GM12878 (cell line): ENCODE results near the gene NGB. TPM values are rescaled to one million over a fixed set of nuclear protein-coding genes. Genes with fewer than 3 reads are reported as not detected.

Experiments
- ATAC-seq: fragments of 200-7000 bp; cut with Tn5 transposase; 3 replicates; pipeline ENCODE4 v1.9.1; 2020; ENCODE audit warnings: mild to moderate bottlenecking, moderate library complexity
- BruUV-seq: library from RNA; stranded (reverse); fragments of 400-500 nt; replicated peaks from 2 replicates; lab custom pipeline; 2021; lab: Mats Ljungman, UMichigan
- CTCF ChIA-PET: fragments of 300-600 bp; sonication (Branson Sonifier 250); formaldehyde crosslinking; extraction: SDS; loops from one replicate; lab custom pipeline; 2021; ENCODE audit warnings: inconsistent platforms; lab: Yijun Ruan, JAX
- POLR2A ChIA-PET: fragments of 350-600 bp; formaldehyde crosslinking; extraction: SDS; loops from one replicate; lab custom pipeline; 2021; ENCODE audit warnings: inconsistent platforms; lab: Charles Lee
- RAD21 ChIA-PET: fragments of 300-600 bp; sonication (Branson Sonifier 250); formaldehyde crosslinking; loops from one replicate; lab custom pipeline; 2023; ENCODE audit warnings: antibody characterized with exemption; ENCODE audit not compliant: unreplicated experiment; lab: Charles Lee
- SMC1A ChIA-PET: fragments of 300-600 bp; sonication (Branson Sonifier 250); formaldehyde crosslinking; loops from one replicate; lab custom pipeline; 2023; ENCODE audit not compliant: unreplicated experiment, uncharacterized antibody; lab: Charles Lee
- DNase-seq: peaks from one replicate; pipeline ENCODE4 v3.0.0-alpha.2; 2011; ENCODE audit warnings: low read depth, low spot score
- FAIRE-seq: peaks from 3 replicates; lab custom pipeline; 2011; peaks lifted over from hg19 to GRCh38; lab: Jason Lieb, UNC
- H2AFZ ChIP-seq: 2 replicates; pipeline ENCODE4 v1.6.0; 2011; ENCODE audit warnings: low read depth, low read length, control low read depth; ENCODE audit not compliant: control insufficient read depth
- H3K27ac ChIP-seq: 2 replicates; pipeline ENCODE4 v1.5.1; 2011; ENCODE audit warnings: control low read depth; ENCODE audit not compliant: control insufficient read depth, insufficient read depth
- H3K27me3 ChIP-seq, 2 experiments: replicated peaks in 1 of 2; 2 replicates each; pipeline versions ENCODE4 v1.6.0 to v1.6.1; 2011; ENCODE audit warnings: low read length in 1 of 2; ENCODE audit not compliant: control insufficient read depth in 2 of 2, insufficient read depth in 2 of 2
- H3K36me3 ChIP-seq, 2 experiments: 2 replicates each; pipeline ENCODE4 v1.5.1; 2011; ENCODE audit warnings: low read length in 1 of 2; ENCODE audit not compliant: control insufficient read depth in 2 of 2, insufficient read depth in 2 of 2
- H3K4me1 ChIP-seq: 2 replicates; pipeline ENCODE4 v1.6.1; 2011; ENCODE audit warnings: mild to moderate bottlenecking, low read length, moderate library complexity, mixed read lengths; ENCODE audit not compliant: control insufficient read depth, insufficient read depth
- H3K4me2 ChIP-seq: 2 replicates; pipeline ENCODE4 v1.6.0; 2011; ENCODE audit warnings: control low read depth; ENCODE audit not compliant: control insufficient read depth, insufficient read depth
- H3K4me3 ChIP-seq: fragments of 200-600 bp; sonication (generic); 2 replicates; pipeline ENCODE4 v1.5.1; 2016
- H3K79me2 ChIP-seq: 2 replicates; pipeline ENCODE4 v1.6.0; 2011; ENCODE audit warnings: low read length; ENCODE audit not compliant: control insufficient read depth, insufficient read depth
- H3K9ac ChIP-seq: 2 replicates; pipeline ENCODE4 v1.8.0; 2011; ENCODE audit warnings: low read length, control low read depth, mixed read lengths; ENCODE audit not compliant: control insufficient read depth, insufficient read depth
- H3K9me3 ChIP-seq: replicated peaks from 3 replicates; pipeline ENCODE4 v1.5.1; 2011; ENCODE audit warnings: mild to moderate bottlenecking, low read length; ENCODE audit not compliant: control insufficient read depth, insufficient read depth
- H4K20me1 ChIP-seq: 2 replicates; pipeline ENCODE4 v1.6.0; 2011; ENCODE audit not compliant: control insufficient read depth, insufficient read depth
- ATF2 ChIP-seq: IDR thresholded peaks from 2 replicates; pipeline ENCODE4 v1.6.1; 2012; ENCODE audit warnings: low read length, inconsistent platforms
- BMI1 ChIP-seq: fragments of 450-650 bp; IDR thresholded peaks from 2 replicates; pipeline ENCODE4 v1.6.1; 2016; ENCODE audit warnings: mild to moderate bottlenecking, moderate library complexity, borderline replicate concordance
- ESRRA ChIP-seq: IDR thresholded peaks from 2 replicates; pipeline ENCODE4 v1.6.1; 2012; ENCODE audit warnings: mild to moderate bottlenecking, low read length, improper control_type of control experiment
- KAT2A ChIP-seq: conservative IDR thresholded peaks from 2 replicates; pipeline ENCODE4 v1.6.1; 2011; ENCODE audit warnings: low read depth, low read length; ENCODE audit not compliant: control insufficient read depth
- MEF2B ChIP-seq: fragments of 450-650 bp; IDR thresholded peaks from 2 replicates; pipeline ENCODE4 v1.6.1; 2018; ENCODE audit warnings: mild to moderate bottlenecking, moderate library complexity; ENCODE audit not compliant: partially characterized antibody, poor library complexity, severe bottlenecking
- POLR2AphosphoS2 ChIP-seq: IDR thresholded peaks from 2 replicates; pipeline ENCODE4 v1.6.1; 2011; ENCODE audit warnings: low read depth, mild to moderate bottlenecking, low read length, improper control_type of control experiment, moderate library complexity
- RCOR1 ChIP-seq: conservative IDR thresholded peaks from 2 replicates; pipeline ENCODE4 v1.6.1; 2012; ENCODE audit warnings: low read depth, low read length, improper control_type of control experiment
- RELB ChIP-seq: fragments of 450-650 bp; IDR thresholded peaks from 2 replicates; pipeline ENCODE4 v1.6.1; 2017; ENCODE audit warnings: low read depth, mild to moderate bottlenecking, moderate library complexity
- SUZ12 ChIP-seq: fragments of 200-600 bp; sonication (generic); IDR thresholded peaks from one replicate; pipeline ENCODE4 v1.6.1; 2018; ENCODE audit warnings: antibody characterized with exemption, mild to moderate bottlenecking; ENCODE audit not compliant: unreplicated experiment
- YBX1 ChIP-seq: fragments of 450-650 bp; IDR thresholded peaks from 2 replicates; pipeline ENCODE4 v1.6.1; 2016; ENCODE audit warnings: antibody characterized with exemption
- ZNF24 ChIP-seq: fragments of 450-650 bp; IDR thresholded peaks from 2 replicates; pipeline ENCODE4 v1.6.1; 2017; ENCODE audit warnings: antibody characterized with exemption, mild to moderate bottlenecking
- ZSCAN29 ChIP-seq: fragments of 450-650 bp; IDR thresholded peaks from 2 replicates; pipeline ENCODE4 v1.6.1; 2017; ENCODE audit warnings: mild to moderate bottlenecking, moderate library complexity
- WGBS: methylation state at CpG from one replicate; pipeline ENCODE4 v1.1.6; 2016; ENCODE audit warnings: low lambda C conversion rate; ENCODE audit not compliant: insufficient replicate concordance, insufficient coverage; ENCODE audit errors: missing lambda C conversion rate; 5-methylcytosine and 5-hydroxymethylcytosine counted together
- in situ Hi-C: fragments of 300-500 bp; cut with MboI; formaldehyde crosslinking; loops from 9 replicates; pipeline ENCODE4 v1.14.3; 2018; ENCODE audit warnings: mixed read lengths
- intact Hi-C: fragments of 100-400 bp; cut with micrococcal nuclease; formaldehyde crosslinking; loops from one replicate; pipeline ENCODE4 v1.14.2; 2022; ENCODE audit not compliant: unreplicated experiment
- polyA plus RNA-seq, 11 experiments: library from polyadenylated mRNA; depleted of rRNA in 4 of 11; unstranded in 6 of 11; stranded (reverse) in 5 of 11; fragments of >200 nt; fragmentation: Nextera tagmentation in 4 of 11; fragmentation: Illumina TruSeq in 1 of 11; extraction: Ambion mirVana in 4 of 11; extraction: Trizol in 1 of 11; gene quantifications; 1 replicate in 1 of 11; 2 replicates in 10 of 11; pipeline versions ENCODE4 v1.2.1 to v1.2.3, GENCODE V29; 2011 to 2016; ENCODE audit warnings: inconsistent platforms in 2 of 11, missing spikeins in 2 of 11, low read depth in 1 of 11
- total RNA-seq, 4 experiments: library from RNA; depleted of rRNA in 3 of 4; stranded (reverse); fragments of >200 nt in 3 of 4; fragmentation: Illumina TruSeq in 1 of 4; extraction: Trizol in 1 of 4; gene quantifications; 2 replicates each; pipeline versions ENCODE4 v1.2.1 to v1.2.3, GENCODE V29; 2013 to 2021
- TF ChIP-seq, protein P1 (sequence below): IDR thresholded peaks from 2 replicates; pipeline ENCODE4 v1.6.1; 2012; ENCODE audit warnings: mild to moderate bottlenecking, low read depth, low read length
- TF ChIP-seq, protein P2 (sequence below): fragments of 450-650 bp; formaldehyde crosslinking; IDR thresholded peaks from 2 replicates; pipeline ENCODE4 v1.4.0; 2020; ENCODE audit warnings: mild to moderate bottlenecking, moderate library complexity

Gene NGB
- total and polyA plus RNA-seq, 10 of the 15 experiments (the other 5 are each of a cell fraction or from before 2014, with no cell fraction given), result 0.19 TPM; not detected in 9

GRCh38 chr14:77309131-77309530 lies 38.1 kb upstream of the NGB start:
- POLR2A ChIA-PET, result no interaction called here

More at GRCh38 chr14:77309131-77309530, 38.1 kb upstream of the NGB start:
- no peak overlapping the region for H3K27ac ChIP-seq
- no peak overlapping the region for H3K4me2 ChIP-seq
- H3K27me3 ChIP-seq, result no peaks in the 10 kb centered on the region
- in situ Hi-C loops, result no loop called here
- CTCF ChIA-PET, result interaction anchor here (0.6 to 1.4 kb wide), 4 partner anchors 10 to 160 kb away, joined by 3 read pairs; no protein-coding TSS in a partner anchor
- DNase-seq (no peak), FAIRE-seq (peak; percentile 49), ATAC-seq (no peak)
- TF ChIP-seq ESRRA (no peak), MEF2B (no peak), RELB (no peak), SUZ12 (no peak), ZSCAN29 (no peak), YBX1 (no peak), KAT2A (no peak), ATF2 (no peak), ZNF24 (no peak), BMI1 (no peak), POLR2AphosphoS2 (no peak), RCOR1 (no peak)
- TF ChIP-seq, protein P1, sequence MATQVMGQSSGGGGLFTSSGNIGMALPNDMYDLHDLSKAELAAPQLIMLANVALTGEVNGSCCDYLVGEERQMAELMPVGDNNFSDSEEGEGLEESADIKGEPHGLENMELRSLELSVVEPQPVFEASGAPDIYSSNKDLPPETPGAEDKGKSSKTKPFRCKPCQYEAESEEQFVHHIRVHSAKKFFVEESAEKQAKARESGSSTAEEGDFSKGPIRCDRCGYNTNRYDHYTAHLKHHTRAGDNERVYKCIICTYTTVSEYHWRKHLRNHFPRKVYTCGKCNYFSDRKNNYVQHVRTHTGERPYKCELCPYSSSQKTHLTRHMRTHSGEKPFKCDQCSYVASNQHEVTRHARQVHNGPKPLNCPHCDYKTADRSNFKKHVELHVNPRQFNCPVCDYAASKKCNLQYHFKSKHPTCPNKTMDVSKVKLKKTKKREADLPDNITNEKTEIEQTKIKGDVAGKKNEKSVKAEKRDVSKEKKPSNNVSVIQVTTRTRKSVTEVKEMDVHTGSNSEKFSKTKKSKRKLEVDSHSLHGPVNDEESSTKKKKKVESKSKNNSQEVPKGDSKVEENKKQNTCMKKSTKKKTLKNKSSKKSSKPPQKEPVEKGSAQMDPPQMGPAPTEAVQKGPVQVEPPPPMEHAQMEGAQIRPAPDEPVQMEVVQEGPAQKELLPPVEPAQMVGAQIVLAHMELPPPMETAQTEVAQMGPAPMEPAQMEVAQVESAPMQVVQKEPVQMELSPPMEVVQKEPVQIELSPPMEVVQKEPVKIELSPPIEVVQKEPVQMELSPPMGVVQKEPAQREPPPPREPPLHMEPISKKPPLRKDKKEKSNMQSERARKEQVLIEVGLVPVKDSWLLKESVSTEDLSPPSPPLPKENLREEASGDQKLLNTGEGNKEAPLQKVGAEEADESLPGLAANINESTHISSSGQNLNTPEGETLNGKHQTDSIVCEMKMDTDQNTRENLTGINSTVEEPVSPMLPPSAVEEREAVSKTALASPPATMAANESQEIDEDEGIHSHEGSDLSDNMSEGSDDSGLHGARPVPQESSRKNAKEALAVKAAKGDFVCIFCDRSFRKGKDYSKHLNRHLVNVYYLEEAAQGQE, result no peak
- TF ChIP-seq, protein P2, sequence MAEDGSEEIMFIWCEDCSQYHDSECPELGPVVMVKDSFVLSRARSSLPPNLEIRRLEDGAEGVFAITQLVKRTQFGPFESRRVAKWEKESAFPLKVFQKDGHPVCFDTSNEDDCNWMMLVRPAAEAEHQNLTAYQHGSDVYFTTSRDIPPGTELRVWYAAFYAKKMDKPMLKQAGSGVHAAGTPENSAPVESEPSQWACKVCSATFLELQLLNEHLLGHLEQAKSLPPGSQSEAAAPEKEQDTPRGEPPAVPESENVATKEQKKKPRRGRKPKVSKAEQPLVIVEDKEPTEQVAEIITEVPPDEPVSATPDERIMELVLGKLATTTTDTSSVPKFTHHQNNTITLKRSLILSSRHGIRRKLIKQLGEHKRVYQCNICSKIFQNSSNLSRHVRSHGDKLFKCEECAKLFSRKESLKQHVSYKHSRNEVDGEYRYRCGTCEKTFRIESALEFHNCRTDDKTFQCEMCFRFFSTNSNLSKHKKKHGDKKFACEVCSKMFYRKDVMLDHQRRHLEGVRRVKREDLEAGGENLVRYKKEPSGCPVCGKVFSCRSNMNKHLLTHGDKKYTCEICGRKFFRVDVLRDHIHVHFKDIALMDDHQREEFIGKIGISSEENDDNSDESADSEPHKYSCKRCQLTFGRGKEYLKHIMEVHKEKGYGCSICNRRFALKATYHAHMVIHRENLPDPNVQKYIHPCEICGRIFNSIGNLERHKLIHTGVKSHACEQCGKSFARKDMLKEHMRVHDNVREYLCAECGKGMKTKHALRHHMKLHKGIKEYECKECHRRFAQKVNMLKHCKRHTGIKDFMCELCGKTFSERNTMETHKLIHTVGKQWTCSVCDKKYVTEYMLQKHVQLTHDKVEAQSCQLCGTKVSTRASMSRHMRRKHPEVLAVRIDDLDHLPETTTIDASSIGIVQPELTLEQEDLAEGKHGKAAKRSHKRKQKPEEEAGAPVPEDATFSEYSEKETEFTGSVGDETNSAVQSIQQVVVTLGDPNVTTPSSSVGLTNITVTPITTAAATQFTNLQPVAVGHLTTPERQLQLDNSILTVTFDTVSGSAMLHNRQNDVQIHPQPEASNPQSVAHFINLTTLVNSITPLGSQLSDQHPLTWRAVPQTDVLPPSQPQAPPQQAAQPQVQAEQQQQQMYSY, result no peak
- WGBS, result 59% methylated on average over 4 of the region's 4 CpGs
- H3K36me3 ChIP-seq, result no peaks in the 10 kb centered on the region; a peak in 1 of 4 replicates
- no peak overlapping the region for H2AFZ ChIP-seq
- no peaks in the 10 kb centered on the region for H3K9me3 ChIP-seq
- H3K79me2 ChIP-seq, result no peaks in the 10 kb centered on the region
- BruUV-seq, result no TSS peak
- H3K4me3 ChIP-seq, result no peak overlapping the region
- no peaks in the 10 kb centered on the region for H4K20me1 ChIP-seq
- intact Hi-C loops, result no loop called here
- RAD21 ChIA-PET, result no interaction called here
- no peak overlapping the region for H3K9ac ChIP-seq
- SMC1A ChIA-PET, result interaction anchor here (1.4 to 1.7 kb wide), 2 partner anchors 8 to 10 kb away, joined by 4 to 5 read pairs; no protein-coding TSS in a partner anchor
- H3K4me1 ChIP-seq, result no peaks in the 10 kb centered on the region
